Fibroblast of lung (primary cell): ENCODE data around the gene MYBPC1.

Experiments used
- CTCF ChIP-seq, 2 donors: IDR thresholded peaks in 1 of 2; conservative IDR thresholded peaks in 1 of 2; 1 replicate in 1 of 2; 2 replicates in 1 of 2; pipeline ENCODE4 v1.5.1; 2011 to 2012; ENCODE audit warnings: low read length in 2 of 2, control low read depth in 1 of 2, inconsistent platforms in 1 of 2, low read depth in 1 of 2, mild to moderate bottlenecking in 1 of 2
- EZH2 ChIP-seq: IDR thresholded peaks from 2 replicates; pipeline ENCODE4 v1.5.1; 2012; ENCODE audit warnings: low read length, control low read depth, mild to moderate bottlenecking; ENCODE audit errors: missing control alignments

DNA sequence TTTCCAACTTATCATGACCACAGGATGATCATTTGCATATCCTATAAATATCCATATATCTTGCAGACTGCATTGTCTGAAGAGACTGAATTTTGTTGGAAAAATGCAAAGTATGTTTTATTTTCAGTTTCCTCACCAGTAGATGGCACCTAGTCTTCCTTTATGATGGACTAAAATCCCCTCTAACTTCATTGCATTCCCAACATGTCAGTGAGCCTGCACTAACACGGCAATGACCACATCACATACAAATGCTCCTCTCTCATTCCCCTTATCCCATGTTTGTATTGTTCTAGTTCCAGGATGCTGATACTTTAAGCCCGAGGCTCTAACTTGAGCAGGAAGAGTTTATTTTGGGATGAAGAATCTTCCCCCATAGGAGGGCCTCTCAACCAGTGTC, 24.7 kb upstream of the MYBPC1 start:
- peak; percentile 31 to 36 for TF ChIP-seq CTCF (conservative IDR thresholded peaks at IDR 0.05 in 1 of 2, IDR thresholded peaks at IDR 0.05 in 1 of 2; ENCODE audit: low read depth in 1 of 2, low read length in 2 of 2)
- no peak for TF ChIP-seq EZH2
